ENCODE results near the gene KAT2B. TPM values are rescaled to one million over a fixed set of nuclear protein-coding genes. Genes with fewer than 3 reads are reported as not detected.
A peak's percentile ranks its signal among the peaks of the same experiment; 100 is the strongest.

KAT2B gene
- total RNA-seq, 2 experiments from 2014 or later = 112 to 120 TPM

GRCh38 chr3:20083253-20083652 is 43.0 kb downstream of the KAT2B start:
- DNase-seq (no peak), ATAC-seq (no peak)
- no peaks in the 10 kb centered on the region for H3K27me3 Mint-ChIP-seq (ENCODE audit: low read depth)
- H3K4me1 Mint-ChIP-seq (ENCODE audit: low read depth) = peaks cover 28% of the 10 kb centered on the region
- H3K36me3 Mint-ChIP-seq (ENCODE audit: low read depth) = peaks cover 63% of the 10 kb centered on the region
- H3K9me3 Mint-ChIP-seq (ENCODE audit: insufficient read depth) = no peaks in the 10 kb centered on the region
- ChIA-PET POLR2A (no interaction called here), CTCF (interaction anchor here (1.2 to 1.6 kb wide), 2 partner anchors 21 to 49 kb away, joined by 3 to 6 read pairs; no protein-coding TSS in a partner anchor)
- no peak overlapping the region for H3K27ac Mint-ChIP-seq
- no peak overlapping the region for H3K4me3 Mint-ChIP-seq

- Mint-ChIP-seq H3K4me1 (ENCODE audit: low read depth) (peaks cover 28% of the 10 kb centered on the region), H3K9me3 (ENCODE audit: insufficient read depth) (peaks cover 4% of the 10 kb centered on the region), H3K36me3 (ENCODE audit: low read depth) (peaks cover 64% of the 10 kb centered on the region), H3K4me3 (no peak overlapping the region), H3K27me3 (ENCODE audit: low read depth) (no peaks in the 10 kb centered on the region), H3K27ac (peak overlapping the region; percentile 22)
- CTCF ChIA-PET = interaction anchor here (1.2 to 1.6 kb wide), 3 partner anchors 20 to 146 kb away, joined by 3 to 6 read pairs (median 3); no protein-coding TSS in a partner anchor
- POLR2A ChIA-PET = no interaction called here
- ATAC-seq (no peak), DNase-seq (no peak)
Measured at GRCh38 chr3:20083953-20084352, 43.7 kb downstream of the KAT2B start.

GRCh38 chr3:20091331-20092047 is 51.2 kb downstream of the KAT2B start:
- Mint-ChIP-seq H3K4me3 (no peak overlapping the region), H3K36me3 (ENCODE audit: low read depth) (peaks cover 81% of the 10 kb centered on the region), H3K9me3 (ENCODE audit: insufficient read depth) (peaks cover 17% of the 10 kb centered on the region), H3K27ac (peak overlapping the region; percentile 51), H3K4me1 (ENCODE audit: low read depth) (peaks cover 27% of the 10 kb centered on the region), H3K27me3 (ENCODE audit: low read depth) (no peaks in the 10 kb centered on the region)
- ATAC-seq = no peak
- ChIA-PET POLR2A (no interaction called here), CTCF (no interaction called here)
- DNase-seq = no peak

GRCh38 chr3:20095470-20095869 is 55.2 kb downstream of the KAT2B start:
- Mint-ChIP-seq H3K36me3 (ENCODE audit: low read depth) (peaks cover 80% of the 10 kb centered on the region), H3K4me1 (ENCODE audit: low read depth) (peaks cover 52% of the 10 kb centered on the region), H3K27ac (no peak overlapping the region), H3K27me3 (ENCODE audit: low read depth) (no peaks in the 10 kb centered on the region), H3K4me3 (no peak overlapping the region), H3K9me3 (ENCODE audit: insufficient read depth) (peaks cover under 1% of the 10 kb centered on the region)
- ATAC-seq (no peak), DNase-seq (no peak)
- CTCF ChIA-PET = interaction anchor here (1.2 kb wide), 1 partner anchor 15 kb away, joined by 4 read pairs; no protein-coding TSS in a partner anchor
- POLR2A ChIA-PET = no interaction called here

- H3K27me3 Mint-ChIP-seq (ENCODE audit: low read depth) = no peaks in the 10 kb centered on the region
- ChIA-PET POLR2A (no interaction called here), CTCF (interaction anchor here (1.2 kb wide), 1 partner anchor 16 kb away, joined by 4 read pairs; no protein-coding TSS in a partner anchor)
- H3K27ac Mint-ChIP-seq = no peak overlapping the region
- peaks cover 56% of the 10 kb centered on the region for H3K4me1 Mint-ChIP-seq (ENCODE audit: low read depth)
- no peaks in the 10 kb centered on the region for H3K9me3 Mint-ChIP-seq (ENCODE audit: insufficient read depth)
- no peak overlapping the region for H3K4me3 Mint-ChIP-seq
- H3K36me3 Mint-ChIP-seq (ENCODE audit: low read depth) = peaks cover 80% of the 10 kb centered on the region
- no peak for DNase-seq
- no peak for ATAC-seq
Measured at GRCh38 chr3:20096135-20096685, 56.0 kb downstream of the KAT2B start.

GRCh38 chr3:20097015-20097414 is 56.8 kb downstream of the KAT2B start:
- Mint-ChIP-seq H3K27me3 (ENCODE audit: low read depth) (no peaks in the 10 kb centered on the region), H3K4me3 (no peak overlapping the region), H3K4me1 (ENCODE audit: low read depth) (peaks cover 59% of the 10 kb centered on the region), H3K36me3 (ENCODE audit: low read depth) (peaks cover 77% of the 10 kb centered on the region), H3K27ac (peak overlapping the region; percentile 55), H3K9me3 (ENCODE audit: insufficient read depth) (no peaks in the 10 kb centered on the region)
- POLR2A ChIA-PET = no interaction called here
- no peak for DNase-seq
- no peak for ATAC-seq
- CTCF ChIA-PET = interaction anchor here (1.2 kb wide), 1 partner anchor 16 kb away, joined by 4 read pairs; no protein-coding TSS in a partner anchor

GRCh38 chr3:20099060-20099459 is 58.8 kb downstream of the KAT2B start:
- ATAC-seq (no peak), DNase-seq (no peak)
- Mint-ChIP-seq H3K4me3 (peak overlapping the region; percentile 25), H3K27ac (peak overlapping the region; percentile 94), H3K4me1 (ENCODE audit: low read depth) (peaks cover 70% of the 10 kb centered on the region), H3K36me3 (ENCODE audit: low read depth) (peaks cover 85% of the 10 kb centered on the region), H3K9me3 (ENCODE audit: insufficient read depth) (no peaks in the 10 kb centered on the region), H3K27me3 (ENCODE audit: low read depth) (no peaks in the 10 kb centered on the region)
- CTCF ChIA-PET = interaction anchor here (0.8 kb wide), 1 partner anchor 17 kb away, joined by 3 read pairs; no protein-coding TSS in a partner anchor
- POLR2A ChIA-PET = no interaction called here

GRCh38 chr3:20100151-20100550 is 59.9 kb downstream of the KAT2B start:
- H3K27ac Mint-ChIP-seq = peak overlapping the region; percentile 94
- H3K4me3 Mint-ChIP-seq = peak overlapping the region; percentile 31
- H3K9me3 Mint-ChIP-seq (ENCODE audit: insufficient read depth) = no peaks in the 10 kb centered on the region
- H3K27me3 Mint-ChIP-seq (ENCODE audit: low read depth) = no peaks in the 10 kb centered on the region
- ATAC-seq = no peak
- H3K4me1 Mint-ChIP-seq (ENCODE audit: low read depth) = peaks cover 78% of the 10 kb centered on the region
- H3K36me3 Mint-ChIP-seq (ENCODE audit: low read depth) = peaks cover 80% of the 10 kb centered on the region
- DNase-seq = no peak
- ChIA-PET CTCF (no interaction called here), POLR2A (no interaction called here)

GRCh38 chr3:20101041-20101440 is 60.8 kb downstream of the KAT2B start:
- Mint-ChIP-seq H3K4me1 (ENCODE audit: low read depth) (peaks cover 83% of the 10 kb centered on the region), H3K27ac (peak overlapping the region; percentile 94), H3K4me3 (peak overlapping the region; percentile 31), H3K27me3 (ENCODE audit: low read depth) (no peaks in the 10 kb centered on the region), H3K9me3 (ENCODE audit: insufficient read depth) (no peaks in the 10 kb centered on the region), H3K36me3 (ENCODE audit: low read depth) (peaks cover 79% of the 10 kb centered on the region)
- no peak for DNase-seq
- no peak for ATAC-seq
- ChIA-PET POLR2A (no interaction called here), CTCF (no interaction called here)

GRCh38 chr3:20103731-20104130 is 63.5 kb downstream of the KAT2B start:
- H3K27me3 Mint-ChIP-seq (ENCODE audit: low read depth) = no peaks in the 10 kb centered on the region
- H3K36me3 Mint-ChIP-seq (ENCODE audit: low read depth) = peaks cover 71% of the 10 kb centered on the region
- ChIA-PET CTCF (interaction anchor here (1.6 to 3.6 kb wide), 3 partner anchors 20 to 63 kb away, joined by 6 to 14 read pairs (median 7); partner anchors contain the start of gene KAT2B), POLR2A (interaction anchor here (0.6 to 3.0 kb wide), 5 partner anchors 50 to 82 kb away, joined by 3 to 17 read pairs (median 4); partner anchors contain the start of genes KAT2B and SGO1)
- ATAC-seq (peak; percentile 20), DNase-seq (no peak)
- H3K4me3 Mint-ChIP-seq = peak overlapping the region; percentile 64
- peak overlapping the region; percentile 88 for H3K27ac Mint-ChIP-seq
- peaks cover 89% of the 10 kb centered on the region for H3K4me1 Mint-ChIP-seq (ENCODE audit: low read depth)
- H3K9me3 Mint-ChIP-seq (ENCODE audit: insufficient read depth) = no peaks in the 10 kb centered on the region

GRCh38 chr3:20104167-20104661 is 64.0 kb downstream of the KAT2B start:
- peak; percentile 84 for DNase-seq
- Mint-ChIP-seq H3K4me1 (ENCODE audit: low read depth) (peaks cover 89% of the 10 kb centered on the region), H3K36me3 (ENCODE audit: low read depth) (peaks cover 71% of the 10 kb centered on the region), H3K9me3 (ENCODE audit: insufficient read depth) (no peaks in the 10 kb centered on the region), H3K4me3 (peak overlapping the region; percentile 64), H3K27ac (peak overlapping the region; percentile 88), H3K27me3 (ENCODE audit: low read depth) (no peaks in the 10 kb centered on the region)
- CTCF ChIA-PET = interaction anchor here (1.6 to 3.6 kb wide), 4 partner anchors 20 to 63 kb away, joined by 6 to 14 read pairs (median 8); partner anchors contain the start of gene KAT2B
- peak; percentile 89 for ATAC-seq
- POLR2A ChIA-PET = interaction anchor here (0.6 to 3.0 kb wide), 5 partner anchors 50 to 81 kb away, joined by 3 to 17 read pairs (median 4); partner anchors contain the start of genes KAT2B and SGO1
